SIG-M5 (cell line): ENCODE results near the gene NT5C2.

ENCODE experiments used
- DNase-seq: peaks from one replicate; lab custom pipeline; 2025; lab: John Stamatoyannopoulos, UW

The NT5C2 gene

DNA sequence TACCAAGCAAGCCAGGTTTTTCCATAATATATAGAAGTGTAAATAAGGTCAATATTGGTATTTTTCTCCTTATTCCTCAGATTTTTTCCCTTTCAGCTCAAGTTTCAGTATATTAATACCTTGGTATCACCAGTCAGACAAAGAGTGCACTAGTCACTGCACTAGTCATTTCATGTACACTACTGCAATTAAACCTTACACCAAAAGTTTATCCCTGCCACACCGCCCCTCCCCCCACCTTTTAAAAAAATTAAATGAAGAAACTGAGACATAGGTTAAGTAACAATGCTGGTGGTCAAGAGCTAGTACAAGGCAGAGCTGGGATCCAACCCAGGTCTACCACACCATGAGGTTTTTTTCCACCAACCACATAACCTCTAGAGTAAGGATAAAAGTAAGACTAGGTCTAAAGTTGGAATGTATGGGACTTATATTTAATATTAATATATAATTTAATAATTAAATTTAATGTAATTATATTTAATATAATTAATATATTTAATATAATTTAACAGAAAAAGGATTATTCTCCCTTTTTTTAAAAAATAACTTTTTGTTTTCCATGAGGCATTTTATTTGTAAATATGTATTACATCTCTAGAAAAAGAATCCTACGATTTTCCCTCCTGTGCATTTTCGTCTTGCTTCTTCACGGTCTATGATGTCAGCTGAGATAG lies 68.5 kb downstream of the NT5C2 start:
- no peak for DNase-seq

DNA sequence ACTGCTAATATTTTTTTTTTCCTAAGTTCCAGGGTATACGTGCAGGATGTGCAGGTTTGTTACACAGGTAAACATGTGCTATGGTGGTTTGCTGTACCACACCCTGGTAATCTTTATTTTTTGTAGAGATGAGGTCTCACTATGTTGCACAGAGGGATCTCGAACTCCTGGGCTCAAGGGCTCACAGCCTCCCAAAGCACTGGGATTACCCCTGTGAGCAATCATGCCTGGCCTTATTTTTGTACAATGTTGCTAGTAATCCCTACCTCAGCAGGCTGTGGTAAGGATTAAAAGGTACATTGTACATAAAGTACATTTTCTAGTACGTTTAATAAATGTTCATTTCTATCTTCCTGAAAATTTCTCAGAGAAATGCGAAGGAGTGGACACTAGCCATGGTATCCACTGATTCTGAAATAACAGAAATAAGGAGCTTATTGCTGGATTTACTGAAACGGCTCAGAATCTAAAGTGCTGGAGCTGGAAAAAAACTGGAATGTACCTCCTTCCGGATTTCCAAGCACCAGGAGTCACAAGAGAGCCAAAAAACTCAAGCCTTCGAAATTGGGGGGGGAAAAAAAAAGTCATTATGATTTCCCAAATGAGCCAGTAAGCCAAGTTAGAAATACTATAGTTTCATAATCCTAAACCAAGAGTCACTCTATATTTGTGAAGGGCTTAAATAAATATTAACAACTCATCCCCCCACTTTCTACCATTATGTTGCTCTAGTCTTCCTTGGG lies 69.6 kb downstream of the NT5C2 start:
- DNase-seq = no peak

- no peak for DNase-seq
These were observed 71.9 kb downstream of the NT5C2 start for GRCh38 chr10:103120977-103121735.

- no peak for DNase-seq
These were observed 72.5 kb downstream of the NT5C2 start for GRCh38 chr10:103120546-103120945.

GRCh38 chr10:103117247-103117646 lies 75.8 kb downstream of the NT5C2 start:
- no peak for DNase-seq

DNA sequence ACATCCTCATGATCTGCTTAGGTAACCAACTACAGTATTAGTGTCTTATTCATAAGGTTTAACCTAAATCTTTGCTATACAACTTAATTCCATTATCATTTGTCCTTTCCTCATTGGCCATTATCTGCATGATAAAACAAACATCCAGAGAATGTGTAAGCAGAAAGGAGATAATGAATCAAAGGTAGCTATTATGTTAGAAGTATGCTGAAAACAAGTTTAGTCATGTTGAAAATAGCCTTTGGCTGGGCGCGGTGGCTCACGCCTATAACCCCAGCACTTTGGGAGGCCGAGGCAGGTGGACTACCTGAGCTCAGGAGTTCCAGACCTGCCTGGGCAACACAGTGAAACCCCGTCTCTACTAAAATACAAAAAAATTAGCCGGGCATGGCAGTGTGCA lies 78.2 kb downstream of the NT5C2 start:
- DNase-seq = no peak

GRCh38 chr10:103111918-103112877 lies 80.9 kb downstream of the NT5C2 start:
- DNase-seq = no peak

- no peak for DNase-seq
These were observed 81.8 kb downstream of the NT5C2 start for GRCh38 chr10:103111031-103111917.

GRCh38 chr10:103110407-103110806 lies 82.7 kb downstream of the NT5C2 start:
- DNase-seq = no peak

GRCh38 chr10:103109821-103110220 lies 83.3 kb downstream of the NT5C2 start:
- DNase-seq = no peak

GRCh38 chr10:103106539-103106938 lies 86.5 kb downstream of the NT5C2 start:
- no peak for DNase-seq

- no peak for DNase-seq
These were observed 87.6 kb downstream of the NT5C2 start for GRCh38 chr10:103105462-103105861.

- no peak for DNase-seq
These were observed 88.4 kb downstream of the NT5C2 start for GRCh38 chr10:103104721-103105120.

GRCh38 chr10:103103989-103104388 lies 89.1 kb downstream of the NT5C2 start:
- DNase-seq = no peak

- DNase-seq = no peak
These were observed 90.9 kb downstream of the NT5C2 start for GRCh38 chr10:103102195-103102594.

- DNase-seq = no peak
These were observed 92.5 kb downstream of the NT5C2 start for GRCh38 chr10:103100620-103101019.

- DNase-seq = no peak
These were observed 94.8 kb downstream of the NT5C2 start for GRCh38 chr10:103098240-103098639.

DNA sequence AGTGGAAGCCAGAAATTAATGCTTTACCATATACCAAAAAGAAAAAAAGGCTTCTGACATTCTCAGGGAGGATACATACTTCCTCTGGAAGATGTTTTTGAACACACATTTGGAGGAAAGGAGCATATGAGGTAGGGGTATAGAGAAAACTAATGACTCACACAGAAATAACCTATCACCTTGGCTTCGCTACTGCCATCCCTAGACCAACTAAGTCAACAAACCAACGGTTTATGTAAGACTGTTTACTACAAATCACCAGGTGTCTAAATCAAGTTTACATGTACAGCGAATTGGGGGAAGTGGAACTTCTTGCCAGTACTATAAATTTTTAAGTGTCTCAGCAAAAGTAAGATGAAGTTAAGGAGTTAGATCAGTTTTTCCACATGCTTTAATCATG lies 96.9 kb downstream of the NT5C2 start:
- no peak for DNase-seq

- DNase-seq = no peak
These were observed 98.1 kb downstream of the NT5C2 start for GRCh38 chr10:103095005-103095404.

GRCh38 chr10:103090911-103091310 lies 102.2 kb downstream of the NT5C2 start:
- no peak for DNase-seq

- no peak for DNase-seq
These were observed 103.6 kb downstream of the NT5C2 start for GRCh38 chr10:103089493-103089892.
